Measurements from ENCODE around the gene OTOP1. TPM values are rescaled to one million over a fixed set of nuclear protein-coding genes. Genes with fewer than 3 reads are reported as not detected.
"Not testable (repeated sequence)": the region's sequence is repeated elsewhere in the genome, so short reads cannot be mapped to it uniquely, and the experiment has no call there.

The OTOP1 gene
- total and polyA plus RNA-seq, 2 experiments from 2014 or later: not detected

GRCh38 chr4:4245172-4245571 lies 18.4 kb upstream of the OTOP1 start:
- Histone ChIP-seq H2AFZ (no peak overlapping the region), H3K9me2 (ENCODE audit: insufficient read depth) (no peaks in the 10 kb centered on the region), H3K4me3 (no peak overlapping the region), H3K27ac (ENCODE audit: low read depth) (no peak overlapping the region), H3K27me3 (ENCODE audit: insufficient read depth) (no peaks in the 10 kb centered on the region), H3F3A (replicated peaks; ENCODE audit: low read depth) (0 out of 2 replicates have a peak, but pooled peaks cover 3% of the 10 kb centered on the region), H3K36me3 (ENCODE audit: insufficient read depth) (peaks cover 18% of the 10 kb centered on the region), H4K20me1 (replicated peaks; ENCODE audit: insufficient read depth) (peaks cover 4% of the 10 kb centered on the region; the same call in 1 of the 2 replicates), H3K4me1 (ENCODE audit: insufficient read depth) (peaks cover 7% of the 10 kb centered on the region), H3K4me2 (no peak overlapping the region), H3K79me2 (replicated peaks; ENCODE audit: insufficient read depth) (peaks cover 4% of the 10 kb centered on the region)
- H3K4me3 Mint-ChIP-seq: no peak overlapping the region
- peaks cover 11% of the 10 kb centered on the region for H3K4me1 Mint-ChIP-seq
- TF ChIP-seq ZNF462 (CRISPR knock-in tag; IDR thresholded peaks at IDR 0.05) (no peak), NANOG (IDR thresholded peaks at IDR 0.05; ENCODE audit: borderline replicate concordance) (no peak), JUNB (IDR thresholded peaks at IDR 0.05; ENCODE audit: unreplicated experiment) (no peak)
- peaks cover 34% of the 10 kb centered on the region for H3K36me3 Mint-ChIP-seq (ENCODE audit: low read depth)
- H3K9me3 Mint-ChIP-seq: no peaks in the 10 kb centered on the region
- DNase-seq (ENCODE audit: low spot score) (no peak), ATAC-seq (no peak)
- peaks cover 2% of the 10 kb centered on the region for H3K27me3 Mint-ChIP-seq (ENCODE audit: insufficient read depth, low read depth, poor library complexity)
- no peak overlapping the region for H3K27ac Mint-ChIP-seq

DNA sequence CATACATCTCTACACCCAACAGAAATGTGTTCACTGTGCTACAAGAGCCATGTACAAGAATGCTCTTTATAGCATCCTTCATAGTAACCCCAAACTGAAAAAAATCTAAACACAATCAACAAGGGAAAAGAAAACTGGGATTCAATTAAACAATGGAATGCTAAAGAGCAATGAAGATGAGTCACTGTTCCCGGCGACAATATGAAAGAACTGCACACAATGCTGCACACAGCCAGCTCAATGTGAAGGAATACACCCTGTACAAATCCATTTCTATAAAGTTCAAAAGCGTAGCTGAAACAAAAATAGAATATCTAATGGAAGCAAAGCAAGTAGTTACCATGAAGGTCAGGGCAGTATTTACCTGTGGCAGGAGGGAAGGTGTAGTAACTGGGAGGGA lies 12.8 kb upstream of the OTOP1 start:
- not testable (repeated sequence) for H3K4me3 Mint-ChIP-seq; H3K27me3 ChIP-seq (ENCODE audit: insufficient read depth); ATAC-seq; H2AFZ ChIP-seq; H3K9me3 Mint-ChIP-seq; H3K79me2 ChIP-seq (replicated peaks; ENCODE audit: insufficient read depth); H4K20me1 ChIP-seq (replicated peaks; ENCODE audit: insufficient read depth); DNase-seq (ENCODE audit: low spot score); H3F3A ChIP-seq (replicated peaks; ENCODE audit: low read depth); H3K4me1 Mint-ChIP-seq; H3K27ac ChIP-seq (ENCODE audit: low read depth); H3K4me2 ChIP-seq; H3K9me2 ChIP-seq (ENCODE audit: insufficient read depth); H3K4me3 ChIP-seq; H3K27ac Mint-ChIP-seq; H3K27me3 Mint-ChIP-seq (ENCODE audit: insufficient read depth, low read depth, poor library complexity); H3K4me1 ChIP-seq (ENCODE audit: insufficient read depth)
- peaks cover 16% of the 10 kb centered on the region for H3K36me3 ChIP-seq (ENCODE audit: insufficient read depth)
- H3K36me3 Mint-ChIP-seq (ENCODE audit: low read depth): peaks cover 55% of the 10 kb centered on the region
